Kidney (tissue), 14 donors: ENCODE data around the gene PRKD2. TPM values are rescaled to one million over a fixed set of nuclear protein-coding genes. Genes with fewer than 3 reads are reported as not detected.

Source experiments
- DNase-seq, 5 donors: peaks; one replicate each; pipeline ENCODE4 v3.0.0-alpha.2; 2013 to 2020
- FAIRE-seq: peaks from 2 replicates; lab custom pipeline; 2012; peaks lifted over from hg19 to GRCh38; lab: Jason Lieb, UNC
- H3K27ac ChIP-seq, 2 donors: one replicate each; pipeline ENCODE4 v1.7.0; 2013; ENCODE audit warnings: low read depth in 2 of 2, low read length in 2 of 2, inconsistent platforms in 1 of 2
- H3K27me3 ChIP-seq: one replicate; pipeline ENCODE4 v1.7.1; 2013; ENCODE audit warnings: low read length, inconsistent platforms; ENCODE audit not compliant: control insufficient read depth, insufficient read depth
- H3K36me3 ChIP-seq, 3 donors: one replicate each; pipeline versions ENCODE4 v1.7.0 to v1.7.1; 2013; ENCODE audit warnings: low read length in 3 of 3, control low read depth in 1 of 3, inconsistent platforms in 1 of 3; ENCODE audit not compliant: insufficient read depth in 3 of 3, control insufficient read depth in 2 of 3
- H3K4me1 ChIP-seq, 3 donors: one replicate each; pipeline versions ENCODE4 v1.7.0 to v1.7.1; 2013; ENCODE audit warnings: low read length in 3 of 3, inconsistent platforms in 1 of 3, low read depth in 1 of 3; ENCODE audit not compliant: control insufficient read depth in 2 of 3, insufficient read depth in 2 of 3
- H3K4me3 ChIP-seq, 3 donors: one replicate each; pipeline versions ENCODE4 v1.7.0 to v1.8.1; 2013; ENCODE audit warnings: low read length in 3 of 3, control low read depth in 1 of 3, inconsistent platforms in 1 of 3
- H3K9ac ChIP-seq, 3 donors: one replicate each; pipeline versions ENCODE4 v1.7.0 to v1.7.1; 2013; ENCODE audit warnings: low read length in 3 of 3, control low read depth in 1 of 3, inconsistent platforms in 1 of 3
- H3K9me3 ChIP-seq, 3 donors: one replicate each; pipeline versions ENCODE4 v1.7.0 to v1.7.1; 2013; ENCODE audit warnings: low read length in 3 of 3, control low read depth in 1 of 3, inconsistent platforms in 1 of 3; ENCODE audit not compliant: control insufficient read depth in 2 of 3, insufficient read depth in 1 of 3
- intact Hi-C: fragments of 100-400 bp; cut with DNase I; formaldehyde crosslinking; loops from one replicate; pipeline ENCODE4 v1.11.1; 2022
- polyA plus RNA-seq: library from polyadenylated mRNA; stranded (reverse); fragments of 350-450 nt; fragmentation: Illumina TruSeq; extraction: RNeasy Lipid Tissue Mini Kit (QIAGEN cat#74804); gene quantifications from one replicate; pipeline ENCODE4 v1.2.3, GENCODE V29; 2014; ENCODE audit warnings: low read depth, low replicate concordance; ENCODE audit not compliant: insufficient read depth
- total RNA-seq: library from RNA; stranded (reverse); fragmentation: NEBNext Ultra II Directional; extraction: Animal tissue kit (Norgen Biotek cat#: 25700); gene quantifications from one replicate; pipeline ENCODE4 v1.2.1, GENCODE V29; 2021
- TF ChIP-seq, protein P1 (sequence below): IDR thresholded peaks from 3 replicates; pipeline ENCODE4 v1.5.1; 2012; ENCODE audit warnings: mild to moderate bottlenecking, moderate library complexity, borderline replicate concordance; ENCODE audit not compliant: insufficient read depth; ENCODE audit errors: extremely low read depth
- donor health status: control.
- donor health status: control.
- donor health status: control.
- donor health status: control.
- donor health status: control.
- donor health status: DM: yes; HTN: yes; CAD: no.
- donor health status: Normal renal cell carcinoma (clear cell type).

PRKD2 gene
- total and polyA plus RNA-seq, 2 donors from 2014 or later, result 26.7 to 69.8 TPM

DNA sequence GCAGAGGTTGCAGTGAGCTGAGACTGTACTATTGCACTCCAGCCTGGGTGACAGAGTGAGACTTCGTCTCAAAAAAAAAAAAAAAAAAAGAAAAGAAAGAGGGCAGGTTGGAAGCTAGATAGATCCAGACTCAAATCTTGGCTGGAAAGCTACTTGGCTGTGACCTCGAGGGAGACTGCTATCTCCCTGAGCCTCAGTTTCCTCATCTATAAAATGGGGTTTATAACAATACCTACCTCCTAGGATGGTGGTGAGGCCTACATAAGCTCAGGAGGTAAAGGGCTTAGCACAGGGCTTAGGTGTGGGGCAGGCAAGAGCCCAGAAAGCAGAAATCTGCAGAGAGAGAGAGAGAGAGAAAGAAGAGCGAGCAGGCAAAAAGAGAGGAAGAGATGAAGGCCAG, 31.7 kb downstream of the PRKD2 start:
- Histone ChIP-seq H3K9me3 (no peaks in the 10 kb centered on the region), H3K36me3 (peaks cover 3 to 22% (median 17%) of the 10 kb centered on the region in 3 donors), H3K4me1 (no peaks in the 10 kb centered on the region), H3K4me3 (no peak overlapping the region), H3K9ac (no peak overlapping the region), H3K27me3 (no peaks in the 10 kb centered on the region), H3K27ac (no peak overlapping the region)
- DNase-seq (no peak), FAIRE-seq (no peak)
- intact Hi-C loops, result no loop called here
- TF ChIP-seq, protein P1, sequence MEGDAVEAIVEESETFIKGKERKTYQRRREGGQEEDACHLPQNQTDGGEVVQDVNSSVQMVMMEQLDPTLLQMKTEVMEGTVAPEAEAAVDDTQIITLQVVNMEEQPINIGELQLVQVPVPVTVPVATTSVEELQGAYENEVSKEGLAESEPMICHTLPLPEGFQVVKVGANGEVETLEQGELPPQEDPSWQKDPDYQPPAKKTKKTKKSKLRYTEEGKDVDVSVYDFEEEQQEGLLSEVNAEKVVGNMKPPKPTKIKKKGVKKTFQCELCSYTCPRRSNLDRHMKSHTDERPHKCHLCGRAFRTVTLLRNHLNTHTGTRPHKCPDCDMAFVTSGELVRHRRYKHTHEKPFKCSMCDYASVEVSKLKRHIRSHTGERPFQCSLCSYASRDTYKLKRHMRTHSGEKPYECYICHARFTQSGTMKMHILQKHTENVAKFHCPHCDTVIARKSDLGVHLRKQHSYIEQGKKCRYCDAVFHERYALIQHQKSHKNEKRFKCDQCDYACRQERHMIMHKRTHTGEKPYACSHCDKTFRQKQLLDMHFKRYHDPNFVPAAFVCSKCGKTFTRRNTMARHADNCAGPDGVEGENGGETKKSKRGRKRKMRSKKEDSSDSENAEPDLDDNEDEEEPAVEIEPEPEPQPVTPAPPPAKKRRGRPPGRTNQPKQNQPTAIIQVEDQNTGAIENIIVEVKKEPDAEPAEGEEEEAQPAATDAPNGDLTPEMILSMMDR, result no peak

DNA sequence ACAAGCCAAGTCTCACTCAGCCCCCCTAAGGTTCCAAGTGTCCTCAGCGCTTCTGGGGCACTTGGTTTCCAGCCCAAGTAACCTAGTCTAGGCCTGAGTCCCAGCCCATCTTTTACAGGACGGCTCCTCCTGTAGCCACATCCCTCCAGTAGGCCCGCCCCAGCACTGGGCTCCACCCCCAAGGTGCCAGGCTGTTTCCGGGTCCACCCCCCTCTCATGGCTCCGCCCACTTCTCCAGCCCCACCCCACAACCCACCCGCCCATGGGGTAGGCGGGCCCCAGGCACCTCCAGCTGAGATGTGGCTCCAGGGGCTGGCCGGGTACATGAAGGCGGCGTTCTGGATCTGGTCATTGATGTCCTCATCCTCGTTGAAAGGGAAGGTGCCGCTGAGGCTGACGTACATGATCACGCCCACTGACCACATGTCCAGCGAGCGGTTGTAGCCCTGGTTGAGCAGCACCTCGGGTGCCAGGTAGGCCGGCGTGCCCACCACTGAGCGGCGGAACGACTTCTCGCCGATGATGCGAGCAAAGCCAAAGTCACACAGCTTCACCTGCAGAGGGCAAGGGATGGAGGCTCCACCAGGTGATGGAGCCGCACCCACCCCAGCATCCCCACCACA, 38.7 kb downstream of the PRKD2 start:
- DNase-seq, result peak in 1 of 5 donors; percentile 19
- no peak overlapping the region for H3K9ac ChIP-seq
- FAIRE-seq, result no peak
- H3K27ac ChIP-seq, result no peak overlapping the region
- no peaks in the 10 kb centered on the region for H3K27me3 ChIP-seq
- intact Hi-C loops, result no loop called here
- TF ChIP-seq, protein P1, result no peak
- no peaks in the 10 kb centered on the region for H3K9me3 ChIP-seq
- H3K4me3 ChIP-seq, result no peak overlapping the region
- no peaks in the 10 kb centered on the region for H3K4me1 ChIP-seq
- H3K36me3 ChIP-seq, result peaks cover 0 to 15% (median 6%) of the 10 kb centered on the region in 3 donors

DNA sequence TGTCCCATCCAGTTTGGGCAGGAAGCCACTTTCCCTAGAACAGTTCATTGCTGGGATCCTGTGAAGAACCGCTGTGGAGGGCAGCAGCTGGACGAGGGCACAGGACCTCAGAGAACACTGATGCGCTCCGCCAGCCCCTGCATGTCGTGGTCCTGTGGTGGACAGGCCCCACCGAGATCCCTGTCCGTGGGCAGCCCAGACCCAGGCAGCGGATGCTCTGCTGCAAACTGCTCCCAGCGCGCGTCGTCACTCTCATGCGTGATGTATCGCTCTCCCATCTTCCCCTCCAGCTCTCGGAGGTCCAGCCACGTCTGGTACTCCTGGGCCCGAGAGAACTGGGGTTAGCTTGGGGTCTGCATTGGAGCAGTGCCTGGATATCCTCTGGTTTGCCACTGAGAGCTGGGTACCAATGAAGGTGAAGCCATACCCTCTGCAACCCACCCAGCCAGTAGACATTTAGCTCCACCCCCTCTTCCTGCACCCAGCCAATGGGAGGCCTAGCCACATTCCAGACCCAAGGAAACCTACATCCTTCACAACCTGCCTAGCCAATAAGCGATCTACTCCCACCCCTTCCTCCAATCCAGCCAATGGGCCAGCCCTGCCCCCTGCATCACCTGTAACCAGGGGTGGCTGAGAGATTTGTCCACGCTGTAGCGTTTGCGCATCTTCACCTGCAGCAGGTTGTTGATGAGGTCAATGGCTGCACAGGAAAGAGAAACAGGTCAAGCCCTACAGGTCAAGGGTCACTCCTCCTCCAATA, 42.3 kb downstream of the PRKD2 start:
- Histone ChIP-seq H3K27me3 (no peaks in the 10 kb centered on the region), H3K36me3 (peaks cover 0 to 15% (median 6%) of the 10 kb centered on the region in 3 donors), H3K4me1 (no peaks in the 10 kb centered on the region), H3K4me3 (no peak overlapping the region), H3K27ac (no peak overlapping the region), H3K9ac (no peak overlapping the region), H3K9me3 (no peaks in the 10 kb centered on the region)
- TF ChIP-seq, protein P1, result no peak
- no peak for FAIRE-seq
- intact Hi-C loops, result no loop called here
- peak in 3 of 5 donors; percentile 26 to 39 (median 33) for DNase-seq
